ENCODE data around the gene RFC3.
A peak's percentile ranks its signal among the peaks of the same experiment; 100 is the strongest.

Gene RFC3

DNA sequence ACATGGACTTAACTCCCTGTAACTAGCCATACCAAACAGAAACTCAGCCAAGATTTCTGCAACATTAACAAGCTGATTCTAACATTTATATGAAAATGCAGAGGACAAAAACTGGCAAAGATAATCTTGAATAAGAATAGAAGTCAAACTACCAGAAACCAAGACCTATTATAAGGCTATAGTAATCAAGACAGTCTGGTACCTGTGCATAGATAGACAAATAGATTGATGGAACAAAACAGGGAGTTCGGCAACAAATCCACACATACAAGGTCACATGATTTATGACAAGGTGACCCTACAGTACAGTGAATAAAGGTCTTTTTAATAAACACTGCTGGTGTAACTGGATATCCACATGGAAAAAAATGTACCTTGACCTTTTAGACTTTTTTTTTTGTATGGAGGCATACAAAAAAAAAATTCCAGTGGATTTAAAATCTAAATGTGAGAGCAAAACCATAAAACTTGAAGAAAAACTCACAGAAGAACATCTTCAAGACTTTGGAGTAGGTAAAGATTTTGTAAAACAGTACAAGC is 2.9 kb upstream of the RFC3 start:
- TF ChIP-seq SUZ12 (IDR thresholded peaks at IDR 0.05; ENCODE audit: extremely low read depth, insufficient read depth, insufficient read length) = no peak
- TF ChIP-seq ZNF274 (IDR thresholded peaks at IDR 0.05; ENCODE audit: low read depth, low read length) = no peak
- TF ChIP-seq YY1 (IDR thresholded peaks at IDR 0.05; ENCODE audit: insufficient read depth, insufficient read length) = no peak
- H3K4me1 ChIP-seq (ENCODE audit: insufficient read depth, insufficient read length) = no peaks in the 10 kb centered on the region
- H3K9ac ChIP-seq (ENCODE audit: insufficient read length, low read depth) = no peak overlapping the region
- peaks cover 3% of the 10 kb centered on the region for H3K36me3 ChIP-seq (ENCODE audit: insufficient read depth, insufficient read length, low read length)
- no peak for DNase-seq (ENCODE audit: low read depth, low spot score)
- no peak overlapping the region for H3K4me3 ChIP-seq (ENCODE audit: insufficient read length, low read depth)
- no peaks in the 10 kb centered on the region for H3K27me3 ChIP-seq (ENCODE audit: insufficient read depth, insufficient read length)
- H3K9me3 ChIP-seq (ENCODE audit: insufficient read depth, low read length) = no peaks in the 10 kb centered on the region

DNA sequence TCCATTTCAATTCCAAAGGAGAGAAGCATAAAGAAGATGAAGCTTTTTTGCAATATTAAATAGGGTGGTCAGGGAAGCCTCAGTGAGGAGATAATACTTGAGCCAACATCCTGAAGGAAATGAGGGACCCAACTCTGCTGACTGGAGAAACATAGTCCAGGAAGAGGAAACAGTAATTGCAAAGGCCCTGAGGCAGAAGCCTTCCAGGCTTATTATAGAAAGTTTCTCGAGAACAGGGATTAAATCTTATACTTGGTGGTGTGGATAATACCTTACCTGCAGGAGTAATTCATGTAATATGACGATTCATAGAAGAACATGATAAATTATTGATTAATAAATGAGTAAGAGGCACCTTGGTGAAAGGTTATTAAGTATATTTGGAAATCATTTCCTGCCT is 1.0 kb upstream of the RFC3 start:
- no peaks in the 10 kb centered on the region for H3K27me3 ChIP-seq (ENCODE audit: insufficient read depth, insufficient read length)
- DNase-seq (ENCODE audit: low read depth, low spot score) = no peak
- H3K36me3 ChIP-seq (ENCODE audit: insufficient read depth, insufficient read length, low read length) = peaks cover 21% of the 10 kb centered on the region
- H3K4me1 ChIP-seq (ENCODE audit: insufficient read depth, insufficient read length) = no peaks in the 10 kb centered on the region
- H3K4me3 ChIP-seq (ENCODE audit: insufficient read length, low read depth) = no peak overlapping the region
- H3K9ac ChIP-seq (ENCODE audit: insufficient read length, low read depth) = no peak overlapping the region
- H3K9me3 ChIP-seq (ENCODE audit: insufficient read depth, low read length) = no peaks in the 10 kb centered on the region
- TF ChIP-seq YY1 (IDR thresholded peaks at IDR 0.05; ENCODE audit: insufficient read depth, insufficient read length) (no peak), ZNF274 (IDR thresholded peaks at IDR 0.05; ENCODE audit: low read depth, low read length) (no peak), SUZ12 (IDR thresholded peaks at IDR 0.05; ENCODE audit: extremely low read depth, insufficient read depth, insufficient read length) (no peak)

DNA sequence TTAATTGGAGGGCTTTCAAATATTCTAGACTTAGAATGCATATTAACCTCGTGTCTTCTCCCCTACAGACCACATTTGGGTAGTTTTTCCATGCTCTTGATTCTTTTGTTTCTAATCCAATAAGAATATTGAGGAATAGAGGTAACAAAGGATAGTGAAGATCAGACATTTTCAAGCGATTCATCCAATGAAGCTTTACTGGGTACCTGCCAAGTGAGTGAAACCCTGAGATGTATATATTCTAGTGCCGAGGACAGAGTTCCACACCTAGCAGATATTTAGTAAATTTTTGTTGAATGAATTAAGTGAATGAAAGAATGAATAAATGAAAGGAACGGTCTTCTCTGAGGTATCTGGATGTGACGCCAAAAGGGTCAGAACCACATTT is 442 bp upstream of the RFC3 start:
- Histone ChIP-seq H3K27me3 (ENCODE audit: insufficient read depth, insufficient read length) (no peaks in the 10 kb centered on the region), H3K9ac (ENCODE audit: insufficient read length, low read depth) (peak overlapping the region; percentile 86), H3K9me3 (ENCODE audit: insufficient read depth, low read length) (no peaks in the 10 kb centered on the region), H3K36me3 (ENCODE audit: insufficient read depth, insufficient read length, low read length) (peaks cover 26% of the 10 kb centered on the region), H3K4me1 (ENCODE audit: insufficient read depth, insufficient read length) (no peaks in the 10 kb centered on the region), H3K4me3 (ENCODE audit: insufficient read length, low read depth) (peak overlapping the region; percentile 90)
- TF ChIP-seq SUZ12 (IDR thresholded peaks at IDR 0.05; ENCODE audit: extremely low read depth, insufficient read depth, insufficient read length) (no peak), ZNF274 (IDR thresholded peaks at IDR 0.05; ENCODE audit: low read depth, low read length) (no peak), YY1 (IDR thresholded peaks at IDR 0.05; ENCODE audit: insufficient read depth, insufficient read length) (no peak)
- no peak for DNase-seq (ENCODE audit: low read depth, low spot score)

DNA sequence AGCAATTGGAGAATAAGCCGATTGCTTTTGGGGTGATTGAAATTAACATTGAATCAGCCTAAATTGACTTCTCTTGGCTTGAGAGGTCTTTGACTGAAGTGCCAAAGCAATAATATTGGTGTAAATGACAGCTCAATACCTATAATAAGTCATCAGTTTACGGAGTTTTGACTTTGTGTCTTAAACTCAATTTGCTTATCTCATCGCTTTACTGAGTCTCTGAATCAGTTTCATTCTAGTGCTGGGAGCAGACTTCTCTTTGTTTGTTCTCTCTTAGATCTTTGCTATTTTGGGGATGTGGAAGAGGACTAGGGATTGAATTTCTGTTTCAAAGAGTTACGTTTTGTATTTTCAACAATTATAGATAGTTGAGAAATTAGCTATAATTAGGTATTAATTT is 7.1 kb downstream of the RFC3 start:
- TF ChIP-seq SUZ12 (IDR thresholded peaks at IDR 0.05; ENCODE audit: extremely low read depth, insufficient read depth, insufficient read length) (no peak), YY1 (IDR thresholded peaks at IDR 0.05; ENCODE audit: insufficient read depth, insufficient read length) (no peak), ZNF274 (IDR thresholded peaks at IDR 0.05; ENCODE audit: low read depth, low read length) (no peak)
- H3K27me3 ChIP-seq (ENCODE audit: insufficient read depth, insufficient read length) = no peaks in the 10 kb centered on the region
- no peak for DNase-seq (ENCODE audit: low read depth, low spot score)
- H3K4me3 ChIP-seq (ENCODE audit: insufficient read length, low read depth) = no peak overlapping the region
- H3K9me3 ChIP-seq (ENCODE audit: insufficient read depth, low read length) = no peaks in the 10 kb centered on the region
- no peak overlapping the region for H3K9ac ChIP-seq (ENCODE audit: insufficient read length, low read depth)
- peaks cover 71% of the 10 kb centered on the region for H3K36me3 ChIP-seq (ENCODE audit: insufficient read depth, insufficient read length, low read length)
- no peaks in the 10 kb centered on the region for H3K4me1 ChIP-seq (ENCODE audit: insufficient read depth, insufficient read length)

DNA sequence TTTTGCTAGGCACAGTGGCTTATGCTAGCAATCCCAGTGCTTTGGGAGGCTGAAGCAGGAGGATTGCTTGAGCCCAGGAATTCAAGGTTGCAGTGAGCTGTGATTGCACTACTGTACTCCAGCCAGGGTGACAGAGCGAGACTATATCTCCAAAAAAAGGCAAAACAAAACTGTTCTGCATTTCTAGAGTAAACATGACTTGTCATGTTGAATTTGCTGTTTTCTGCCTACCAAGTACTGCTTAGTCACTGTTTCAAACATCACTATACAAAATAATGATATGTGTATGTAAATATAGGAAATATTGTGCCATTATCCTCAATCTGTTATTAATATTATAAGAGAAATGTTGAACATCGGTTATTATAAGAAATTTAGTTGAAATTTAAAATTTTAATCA is 9.2 kb downstream of the RFC3 start:
- TF ChIP-seq ZNF274 (IDR thresholded peaks at IDR 0.05; ENCODE audit: low read depth, low read length) = no peak
- no peak for TF ChIP-seq YY1 (IDR thresholded peaks at IDR 0.05; ENCODE audit: insufficient read depth, insufficient read length)
- TF ChIP-seq SUZ12 (IDR thresholded peaks at IDR 0.05; ENCODE audit: extremely low read depth, insufficient read depth, insufficient read length) = no peak
- H3K36me3 ChIP-seq (ENCODE audit: insufficient read depth, insufficient read length, low read length) = peaks cover 70% of the 10 kb centered on the region
- no peaks in the 10 kb centered on the region for H3K27me3 ChIP-seq (ENCODE audit: insufficient read depth, insufficient read length)
- H3K4me3 ChIP-seq (ENCODE audit: insufficient read length, low read depth) = no peak overlapping the region
- DNase-seq (ENCODE audit: low read depth, low spot score) = no peak
- no peaks in the 10 kb centered on the region for H3K4me1 ChIP-seq (ENCODE audit: insufficient read depth, insufficient read length)
- no peak overlapping the region for H3K9ac ChIP-seq (ENCODE audit: insufficient read length, low read depth)
- no peaks in the 10 kb centered on the region for H3K9me3 ChIP-seq (ENCODE audit: insufficient read depth, low read length)

DNA sequence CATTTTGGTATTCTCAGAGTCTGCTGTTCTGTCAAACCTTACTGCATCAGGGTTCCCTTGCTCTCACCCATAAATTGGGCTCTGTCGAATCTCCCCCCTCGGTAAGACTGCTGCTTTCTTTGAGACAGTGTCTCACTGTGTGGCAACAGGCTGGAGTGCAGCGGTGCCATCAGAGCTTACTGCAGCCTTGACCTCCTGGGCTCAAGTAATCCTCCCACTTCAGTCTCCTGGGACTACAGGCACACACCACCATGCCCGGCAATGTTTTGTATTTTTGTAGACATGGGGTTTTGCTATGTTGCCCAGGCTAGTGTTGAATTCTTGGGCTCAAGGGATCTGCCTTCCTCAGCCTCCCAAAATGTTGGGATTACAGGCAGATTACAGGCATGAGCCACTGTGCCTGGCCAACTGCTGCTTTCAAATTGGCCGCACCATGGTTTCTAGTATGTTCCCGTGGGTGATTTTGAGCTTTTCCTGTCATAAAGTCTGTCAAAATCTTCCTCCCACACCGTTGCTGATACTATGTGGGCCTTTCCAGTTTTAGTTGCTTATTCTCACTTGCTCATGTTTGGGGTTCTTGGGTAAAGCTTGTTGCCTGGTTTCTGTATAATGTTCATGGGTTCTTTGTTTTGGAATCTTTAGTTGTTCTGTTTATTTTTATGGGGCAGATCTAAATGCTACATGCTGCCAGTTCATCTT is 10.6 kb downstream of the RFC3 start:
- DNase-seq (ENCODE audit: low read depth, low spot score) = no peak
- TF ChIP-seq YY1 (IDR thresholded peaks at IDR 0.05; ENCODE audit: insufficient read depth, insufficient read length) (no peak), SUZ12 (IDR thresholded peaks at IDR 0.05; ENCODE audit: extremely low read depth, insufficient read depth, insufficient read length) (no peak), ZNF274 (IDR thresholded peaks at IDR 0.05; ENCODE audit: low read depth, low read length) (no peak)
- Histone ChIP-seq H3K9me3 (ENCODE audit: insufficient read depth, low read length) (no peaks in the 10 kb centered on the region), H3K4me3 (ENCODE audit: insufficient read length, low read depth) (no peak overlapping the region), H3K36me3 (ENCODE audit: insufficient read depth, insufficient read length, low read length) (peaks cover 68% of the 10 kb centered on the region), H3K9ac (ENCODE audit: insufficient read length, low read depth) (no peak overlapping the region), H3K4me1 (ENCODE audit: insufficient read depth, insufficient read length) (no peaks in the 10 kb centered on the region), H3K27me3 (ENCODE audit: insufficient read depth, insufficient read length) (no peaks in the 10 kb centered on the region)

DNA sequence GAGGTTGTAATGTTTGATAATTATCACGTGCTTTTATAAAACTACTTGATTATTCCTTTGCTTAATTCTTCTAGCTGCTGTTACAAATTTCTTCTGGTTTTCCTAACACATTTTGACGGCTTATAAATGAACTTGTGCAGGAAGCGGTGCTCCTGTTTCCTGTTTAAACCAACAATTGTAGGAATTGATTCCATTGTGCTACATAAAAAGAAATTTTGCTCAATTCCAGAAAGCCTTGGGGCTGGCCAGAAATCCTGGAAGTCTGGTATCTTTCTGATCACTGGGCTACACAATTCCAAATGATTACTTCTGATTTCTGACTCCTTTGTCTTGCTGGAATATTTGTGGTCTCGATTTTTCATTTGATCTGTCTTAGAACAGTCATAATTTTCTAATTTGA is 14.9 kb downstream of the RFC3 start:
- no peak for DNase-seq (ENCODE audit: low read depth, low spot score)
- H3K9me3 ChIP-seq (ENCODE audit: insufficient read depth, low read length) = no peaks in the 10 kb centered on the region
- no peak overlapping the region for H3K9ac ChIP-seq (ENCODE audit: insufficient read length, low read depth)
- no peak overlapping the region for H3K4me3 ChIP-seq (ENCODE audit: insufficient read length, low read depth)
- H3K27me3 ChIP-seq (ENCODE audit: insufficient read depth, insufficient read length) = no peaks in the 10 kb centered on the region
- peaks cover 60% of the 10 kb centered on the region for H3K36me3 ChIP-seq (ENCODE audit: insufficient read depth, insufficient read length, low read length)
- TF ChIP-seq ZNF274 (IDR thresholded peaks at IDR 0.05; ENCODE audit: low read depth, low read length) (no peak), YY1 (IDR thresholded peaks at IDR 0.05; ENCODE audit: insufficient read depth, insufficient read length) (no peak), SUZ12 (IDR thresholded peaks at IDR 0.05; ENCODE audit: extremely low read depth, insufficient read depth, insufficient read length) (no peak)
- no peaks in the 10 kb centered on the region for H3K4me1 ChIP-seq (ENCODE audit: insufficient read depth, insufficient read length)

All from NT2/D1 (cell line).